K562 (cell line): ENCODE measurements around the gene RNF151. TPM values are rescaled to one million over a fixed set of nuclear protein-coding genes. Genes with fewer than 3 reads are reported as not detected.
A peak's percentile ranks its signal among the peaks of the same experiment; 100 is the strongest.

Experiments used
- ARID2 ChIP-seq: fragments of 450-650 bp; IDR thresholded peaks from 2 replicates; pipeline ENCODE4 v1.6.1; 2017; ENCODE audit warnings: antibody characterized with exemption, mild to moderate bottlenecking
- BHLHE40 ChIP-seq: IDR thresholded peaks from 2 replicates; pipeline ENCODE4 v1.6.1; 2011; ENCODE audit warnings: low read length, improper control_type of control experiment
- BRD9 ChIP-seq: fragments of 450-650 bp; IDR thresholded peaks from 2 replicates; pipeline ENCODE4 v1.6.1; 2018; ENCODE audit warnings: low read depth; ENCODE audit not compliant: partially characterized antibody
- CBX3 ChIP-seq, 2 experiments: IDR thresholded peaks; 1 replicate in 1 of 2; 2 replicates in 1 of 2; pipeline ENCODE4 v1.6.1; 2012; ENCODE audit warnings: inconsistent platforms in 2 of 2, low read length in 2 of 2, borderline replicate concordance in 1 of 2, control low read depth in 1 of 2
- GABPB1 ChIP-seq: sonication (generic); formaldehyde crosslinking; IDR thresholded peaks from 2 replicates; pipeline ENCODE4 v1.8.0; 2022; ENCODE audit warnings: mild to moderate bottlenecking, missing genetic modification reagents
- GTF2E2 ChIP-seq: fragments of 200-800 bp; sonication (Bioruptor generic); IDR thresholded peaks from 2 replicates; pipeline ENCODE4 v1.6.1; 2016; ENCODE audit warnings: missing genetic modification characterization, missing compliant biosample characterization
- MAFK ChIP-seq: IDR thresholded peaks from 2 replicates; pipeline ENCODE4 v1.6.1; 2011; ENCODE audit warnings: low read length, improper control_type of control experiment
- NR3C1 ChIP-seq: sonication (generic); formaldehyde crosslinking; IDR thresholded peaks from 2 replicates; pipeline ENCODE4 v1.8.1; 2022; ENCODE audit warnings: missing genetic modification reagents
- POLR2G ChIP-seq: fragments of 200-400 bp; formaldehyde crosslinking; IDR thresholded peaks from 2 replicates; pipeline ENCODE4 v1.6.1; 2017; ENCODE audit warnings: low read depth, mild to moderate bottlenecking, antibody characterized with exemption, low read length, moderate library complexity
- SAFB ChIP-seq: fragments of 200-400 bp; formaldehyde crosslinking; IDR thresholded peaks from 2 replicates; pipeline ENCODE4 v1.6.1; 2017; ENCODE audit warnings: low read depth, low read length, borderline replicate concordance
- TCF3 ChIP-seq: sonication (generic); formaldehyde crosslinking; IDR thresholded peaks from 2 replicates; pipeline ENCODE4 v1.4.0; 2020; ENCODE audit warnings: mild to moderate bottlenecking, missing genetic modification reagents
- ZNF217 ChIP-seq: sonication (generic); formaldehyde crosslinking; IDR thresholded peaks from 2 replicates; pipeline ENCODE4 v1.8.0; 2022; ENCODE audit warnings: mild to moderate bottlenecking, missing genetic modification reagents
- ZNF780A ChIP-seq: fragments of 250-450 bp; sonication (Bioruptor Pico); IDR thresholded peaks from 2 replicates; pipeline ENCODE4 v1.5.0; 2021; ENCODE audit warnings: mild to moderate bottlenecking
- polyA plus RNA-seq, 8 experiments: library from polyadenylated mRNA; depleted of rRNA in 4 of 8; stranded (reverse) in 5 of 8; unstranded in 3 of 8; fragments of >200 nt; fragmentation: Nextera tagmentation in 2 of 8; fragmentation: Illumina TruSeq in 1 of 8; extraction: Ambion mirVana in 2 of 8; extraction: Trizol in 1 of 8; gene quantifications; 2 replicates each; pipeline versions ENCODE4 v1.2.1 to v1.2.3, GENCODE V29; 2011 to 2014; ENCODE audit warnings: inconsistent platforms in 1 of 8, missing spikeins in 1 of 8
- total RNA-seq, 7 experiments: library from RNA; depleted of rRNA in 6 of 7; stranded (reverse); fragments of >200 nt in 6 of 7; fragmentation: Illumina TruSeq in 2 of 7; extraction: Trizol in 2 of 7; gene quantifications; 2 replicates each; pipeline versions ENCODE4 v1.2.1 to v1.2.3, GENCODE V29; 2011 to 2021; ENCODE audit warnings: low replicate concordance in 1 of 7
- TF ChIP-seq, protein P1 (sequence below): fragments of 450-650 bp; IDR thresholded peaks from 2 replicates; pipeline ENCODE4 v1.6.1; 2017; ENCODE audit warnings: mild to moderate bottlenecking, moderate library complexity
- TF ChIP-seq, protein P2 (sequence below), 2 experiments: fragments of 450-650 bp in 1 of 2; sonication (generic) in 1 of 2; formaldehyde crosslinking in 1 of 2; IDR thresholded peaks in 1 of 2; conservative IDR thresholded peaks in 1 of 2; 2 replicates each; pipeline versions ENCODE4 v1.6.1 to v1.8.1; 2016 to 2023; ENCODE audit warnings: mild to moderate bottlenecking in 2 of 2, moderate library complexity in 2 of 2, inconsistent platforms in 1 of 2, missing genetic modification reagents in 1 of 2
- TF ChIP-seq, protein P3 (sequence below): fragments of 450-650 bp; IDR thresholded peaks from one replicate; pipeline ENCODE4 v1.6.1; 2018; ENCODE audit warnings: mild to moderate bottlenecking, moderate library complexity; ENCODE audit not compliant: partially characterized antibody
- TF ChIP-seq, protein P4 (sequence below): fragments of 250-450 bp; sonication (Bioruptor Pico); IDR thresholded peaks from 2 replicates; pipeline ENCODE4 v1.5.1; 2021; ENCODE audit warnings: mild to moderate bottlenecking
- TF ChIP-seq, protein P5 (sequence below): fragments of 450-650 bp; IDR thresholded peaks from 2 replicates; pipeline ENCODE4 v1.7.1; 2018; ENCODE audit warnings: mild to moderate bottlenecking, low read depth; ENCODE audit not compliant: partially characterized antibody

RNF151 gene
- total and polyA plus RNA-seq, 9 of the 15 experiments (the other 6 are each of a cell fraction or from before 2014, with no cell fraction given) = not detected

DNA sequence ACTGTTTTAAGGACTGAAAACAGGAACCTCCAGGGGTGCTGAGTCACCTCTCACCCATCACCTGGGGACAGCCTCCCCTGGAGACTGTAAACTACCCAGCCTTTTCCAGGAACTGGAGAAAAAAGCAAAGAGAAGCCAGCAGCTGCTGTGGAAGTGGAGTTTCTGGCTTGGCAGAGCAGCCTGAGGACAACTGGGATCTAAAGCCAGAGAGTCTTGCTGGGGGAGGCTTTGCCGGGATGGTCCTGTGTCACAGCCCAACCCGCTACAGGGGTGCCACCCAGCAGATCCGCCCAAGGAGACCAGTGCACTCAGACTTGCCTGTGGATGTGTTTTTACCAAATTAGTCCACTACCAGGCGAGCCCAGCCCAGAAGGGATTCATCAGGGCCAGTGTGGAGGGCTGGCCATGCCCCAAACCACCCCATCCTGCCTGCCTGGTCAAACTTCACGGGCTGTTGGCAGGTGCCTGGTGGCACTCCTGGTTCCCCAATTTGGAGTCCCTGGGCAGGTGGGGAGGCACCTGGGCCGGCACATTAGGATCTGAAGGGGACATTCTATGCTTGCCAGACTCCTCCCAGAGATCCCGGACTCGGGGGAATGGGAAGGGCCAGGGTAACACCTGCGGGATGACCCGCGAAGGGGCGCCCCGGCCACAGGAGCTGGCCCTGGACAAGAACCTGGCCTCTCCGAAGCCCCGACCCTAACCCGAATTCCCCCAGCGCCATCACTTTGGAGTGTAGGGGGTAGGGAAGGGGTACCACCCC, 24.4 kb upstream of the RNF151 start (continued):
- TF ChIP-seq, protein P1, sequence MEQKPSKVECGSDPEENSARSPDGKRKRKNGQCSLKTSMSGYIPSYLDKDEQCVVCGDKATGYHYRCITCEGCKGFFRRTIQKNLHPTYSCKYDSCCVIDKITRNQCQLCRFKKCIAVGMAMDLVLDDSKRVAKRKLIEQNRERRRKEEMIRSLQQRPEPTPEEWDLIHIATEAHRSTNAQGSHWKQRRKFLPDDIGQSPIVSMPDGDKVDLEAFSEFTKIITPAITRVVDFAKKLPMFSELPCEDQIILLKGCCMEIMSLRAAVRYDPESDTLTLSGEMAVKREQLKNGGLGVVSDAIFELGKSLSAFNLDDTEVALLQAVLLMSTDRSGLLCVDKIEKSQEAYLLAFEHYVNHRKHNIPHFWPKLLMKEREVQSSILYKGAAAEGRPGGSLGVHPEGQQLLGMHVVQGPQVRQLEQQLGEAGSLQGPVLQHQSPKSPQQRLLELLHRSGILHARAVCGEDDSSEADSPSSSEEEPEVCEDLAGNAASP = no peak
- no peak for TF ChIP-seq ZNF217 (CRISPR knock-in tag)
- TF ChIP-seq BHLHE40 = no peak
- TF ChIP-seq TCF3 (CRISPR knock-in tag) = peak; percentile 44; the same call in 1 of the 2 replicates
- TF ChIP-seq, protein P2, sequence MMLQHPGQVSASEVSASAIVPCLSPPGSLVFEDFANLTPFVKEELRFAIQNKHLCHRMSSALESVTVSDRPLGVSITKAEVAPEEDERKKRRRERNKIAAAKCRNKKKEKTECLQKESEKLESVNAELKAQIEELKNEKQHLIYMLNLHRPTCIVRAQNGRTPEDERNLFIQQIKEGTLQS (IDR thresholded peaks at IDR 0.05) = peak; percentile 62; the same call in 1 of the 2 replicates
- TF ChIP-seq, protein P2 (CRISPR knock-in tag; conservative IDR thresholded peaks at IDR 0.05) = peak; percentile 32; the same call in 1 of the 2 replicates
- no peak for TF ChIP-seq ARID2
- TF ChIP-seq POLR2G = no peak
- TF ChIP-seq, protein P3, sequence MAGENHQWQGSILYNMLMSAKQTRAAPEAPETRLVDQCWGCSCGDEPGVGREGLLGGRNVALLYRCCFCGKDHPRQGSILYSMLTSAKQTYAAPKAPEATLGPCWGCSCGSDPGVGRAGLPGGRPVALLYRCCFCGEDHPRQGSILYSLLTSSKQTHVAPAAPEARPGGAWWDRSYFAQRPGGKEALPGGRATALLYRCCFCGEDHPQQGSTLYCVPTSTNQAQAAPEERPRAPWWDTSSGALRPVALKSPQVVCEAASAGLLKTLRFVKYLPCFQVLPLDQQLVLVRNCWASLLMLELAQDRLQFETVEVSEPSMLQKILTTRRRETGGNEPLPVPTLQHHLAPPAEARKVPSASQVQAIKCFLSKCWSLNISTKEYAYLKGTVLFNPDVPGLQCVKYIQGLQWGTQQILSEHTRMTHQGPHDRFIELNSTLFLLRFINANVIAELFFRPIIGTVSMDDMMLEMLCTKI = no peak
- no peak for TF ChIP-seq SAFB
- no peak for TF ChIP-seq GABPB1
- TF ChIP-seq ZNF780A (CRISPR knock-in tag) = no peak
- TF ChIP-seq, protein P4, sequence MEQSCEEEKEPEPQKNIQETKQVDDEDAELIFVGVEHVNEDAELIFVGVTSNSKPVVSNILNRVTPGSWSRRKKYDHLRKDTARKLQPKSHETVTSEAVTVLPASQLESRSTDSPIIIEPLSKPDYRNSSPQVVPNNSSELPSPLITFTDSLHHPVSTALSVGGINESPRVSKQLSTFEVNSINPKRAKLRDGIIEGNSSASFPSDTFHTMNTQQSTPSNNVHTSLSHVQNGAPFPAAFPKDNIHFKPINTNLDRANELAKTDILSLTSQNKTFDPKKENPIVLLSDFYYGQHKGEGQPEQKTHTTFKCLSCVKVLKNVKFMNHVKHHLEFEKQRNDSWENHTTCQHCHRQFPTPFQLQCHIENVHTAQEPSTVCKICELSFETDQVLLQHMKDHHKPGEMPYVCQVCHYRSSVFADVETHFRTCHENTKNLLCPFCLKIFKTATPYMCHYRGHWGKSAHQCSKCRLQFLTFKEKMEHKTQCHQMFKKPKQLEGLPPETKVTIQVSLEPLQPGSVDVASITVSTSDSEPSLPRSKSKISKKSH (CRISPR knock-in tag) = no peak
- no peak for TF ChIP-seq CBX3 (IDR thresholded peaks at IDR 0.05; ENCODE audit: borderline replicate concordance in 1 of 2, low read length in 2 of 2)
- TF ChIP-seq GTF2E2 (tag) = no peak
- TF ChIP-seq NR3C1 (CRISPR knock-in tag) = no peak
- TF ChIP-seq, protein P5, sequence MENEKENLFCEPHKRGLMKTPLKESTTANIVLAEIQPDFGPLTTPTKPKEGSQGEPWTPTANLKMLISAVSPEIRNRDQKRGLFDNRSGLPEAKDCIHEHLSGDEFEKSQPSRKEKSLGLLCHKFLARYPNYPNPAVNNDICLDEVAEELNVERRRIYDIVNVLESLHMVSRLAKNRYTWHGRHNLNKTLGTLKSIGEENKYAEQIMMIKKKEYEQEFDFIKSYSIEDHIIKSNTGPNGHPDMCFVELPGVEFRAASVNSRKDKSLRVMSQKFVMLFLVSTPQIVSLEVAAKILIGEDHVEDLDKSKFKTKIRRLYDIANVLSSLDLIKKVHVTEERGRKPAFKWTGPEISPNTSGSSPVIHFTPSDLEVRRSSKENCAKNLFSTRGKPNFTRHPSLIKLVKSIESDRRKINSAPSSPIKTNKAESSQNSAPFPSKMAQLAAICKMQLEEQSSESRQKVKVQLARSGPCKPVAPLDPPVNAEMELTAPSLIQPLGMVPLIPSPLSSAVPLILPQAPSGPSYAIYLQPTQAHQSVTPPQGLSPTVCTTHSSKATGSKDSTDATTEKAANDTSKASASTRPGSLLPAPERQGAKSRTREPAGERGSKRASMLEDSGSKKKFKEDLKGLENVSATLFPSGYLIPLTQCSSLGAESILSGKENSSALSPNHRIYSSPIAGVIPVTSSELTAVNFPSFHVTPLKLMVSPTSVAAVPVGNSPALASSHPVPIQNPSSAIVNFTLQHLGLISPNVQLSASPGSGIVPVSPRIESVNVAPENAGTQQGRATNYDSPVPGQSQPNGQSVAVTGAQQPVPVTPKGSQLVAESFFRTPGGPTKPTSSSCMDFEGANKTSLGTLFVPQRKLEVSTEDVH = no peak
- peak; percentile 82 for TF ChIP-seq MAFK
- no peak for TF ChIP-seq BRD9
